NCI-H82 treated with DMSO at 0.1 percent for 48 hours (cell line): ENCODE measurements around the gene FREM2.

ENCODE experiments used
- DNase-seq: peaks from one replicate; lab custom pipeline; 2025; ENCODE audit not compliant: unreplicated experiment; lab: John Stamatoyannopoulos, UW

FREM2 gene

DNA sequence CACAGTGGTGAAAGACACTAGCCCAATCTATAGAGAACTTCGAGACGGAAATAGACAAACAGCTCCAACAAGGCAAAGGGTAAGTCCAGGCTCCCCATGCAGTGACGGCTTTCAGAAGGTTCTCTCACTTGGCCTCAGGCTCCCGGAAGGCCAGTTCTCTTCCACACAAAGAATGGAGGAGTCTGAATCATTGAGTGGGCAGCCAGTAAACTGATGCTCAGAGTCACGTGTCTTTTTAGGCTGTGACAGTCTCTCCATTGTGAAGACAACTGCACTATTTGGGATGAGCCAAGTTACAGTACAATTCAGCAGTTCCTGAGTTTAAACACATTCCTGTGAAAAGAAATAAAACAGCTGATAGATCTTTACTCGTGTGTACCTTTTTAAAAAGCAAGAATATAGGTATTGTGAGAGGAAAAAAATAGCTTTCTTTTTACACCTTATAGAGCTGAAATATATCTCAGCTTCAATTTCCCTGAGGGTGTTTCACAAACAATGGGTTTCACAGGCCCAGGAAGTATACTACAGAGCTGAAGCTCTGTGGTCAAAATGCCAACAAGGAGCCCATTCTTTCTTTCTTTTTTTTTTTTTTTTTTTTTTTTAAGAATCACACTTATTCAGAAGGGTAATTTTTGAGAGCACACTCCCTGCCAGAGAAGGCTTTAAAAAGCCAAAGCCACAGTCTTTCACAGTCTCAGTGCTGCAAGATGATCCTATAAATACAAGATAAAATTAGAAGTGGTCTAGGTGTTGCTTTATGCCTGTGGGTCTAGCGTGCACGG, 135.1 kb downstream of the FREM2 start:
- DNase-seq: no peak

DNA sequence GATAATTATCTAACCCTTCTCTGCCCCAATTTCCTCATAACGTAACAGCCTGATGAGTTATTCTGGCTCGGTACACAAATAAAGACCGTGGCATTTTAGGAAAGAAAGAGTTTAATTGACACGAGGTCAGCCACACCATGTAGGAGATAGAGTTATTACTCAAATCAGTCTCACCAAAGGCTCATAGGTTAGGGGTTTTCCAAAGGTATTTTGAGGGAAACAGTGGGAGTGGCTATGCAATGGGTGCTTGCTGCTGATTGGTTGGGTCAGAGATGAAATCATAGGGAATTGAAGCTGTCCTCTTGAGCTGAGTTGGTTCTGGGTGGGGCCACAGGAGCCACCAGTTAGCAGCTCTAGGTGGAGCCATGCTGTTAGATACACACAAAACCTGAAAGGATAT, 137.5 kb downstream of the FREM2 start:
- no peak for DNase-seq

DNA sequence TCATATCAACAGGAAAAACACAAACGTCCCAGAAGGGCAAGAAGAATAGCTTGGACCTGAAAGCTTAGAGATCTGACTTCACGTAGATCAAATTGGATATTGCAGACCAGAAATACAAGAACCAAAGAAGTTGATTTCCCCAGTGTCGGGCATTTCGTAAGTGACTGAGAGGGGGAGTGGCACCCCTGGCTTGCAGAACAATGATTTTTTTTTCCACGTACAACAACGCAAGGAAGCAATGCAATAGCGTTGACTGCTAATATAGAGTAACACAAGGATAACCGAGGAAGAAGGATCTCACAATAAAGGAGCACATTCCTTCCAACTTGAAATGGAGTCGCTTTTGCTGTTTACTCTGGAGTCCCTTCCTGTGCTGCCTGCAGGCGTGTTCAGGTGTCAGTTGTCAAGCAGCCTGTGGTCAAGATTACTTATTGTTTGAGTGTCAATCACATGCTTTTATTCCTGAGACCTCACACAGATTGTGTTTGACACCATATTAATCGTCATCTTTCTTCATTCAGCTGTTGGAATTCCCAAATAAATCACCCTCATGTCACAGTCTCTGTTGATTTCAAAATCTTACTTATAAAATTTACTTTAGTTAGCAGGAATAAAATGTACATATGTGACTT, 139.4 kb downstream of the FREM2 start:
- DNase-seq: no peak

GRCh38 chr13:38830442-38831045, 143.7 kb downstream of the FREM2 start:
- no peak for DNase-seq

DNA sequence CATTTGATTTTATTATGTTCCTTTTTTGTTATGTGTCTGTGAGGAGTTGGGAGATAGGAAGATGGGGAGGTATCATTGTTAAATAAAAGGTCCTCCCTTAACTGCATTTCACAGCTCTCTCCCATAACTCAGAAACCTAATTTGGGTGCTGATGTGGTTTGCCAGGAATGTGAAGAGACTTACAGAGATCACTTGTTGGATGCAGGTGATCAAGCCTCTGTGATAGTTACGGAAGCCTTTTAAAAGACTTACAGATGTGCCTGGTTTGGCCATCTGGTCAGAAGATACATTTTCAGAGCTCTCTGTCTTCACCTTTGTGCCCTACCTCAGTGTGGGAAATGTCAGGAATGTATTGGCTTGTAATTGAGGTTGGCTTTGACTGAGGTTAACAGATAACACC, 157.7 kb downstream of the FREM2 start:
- no peak for DNase-seq

DNA sequence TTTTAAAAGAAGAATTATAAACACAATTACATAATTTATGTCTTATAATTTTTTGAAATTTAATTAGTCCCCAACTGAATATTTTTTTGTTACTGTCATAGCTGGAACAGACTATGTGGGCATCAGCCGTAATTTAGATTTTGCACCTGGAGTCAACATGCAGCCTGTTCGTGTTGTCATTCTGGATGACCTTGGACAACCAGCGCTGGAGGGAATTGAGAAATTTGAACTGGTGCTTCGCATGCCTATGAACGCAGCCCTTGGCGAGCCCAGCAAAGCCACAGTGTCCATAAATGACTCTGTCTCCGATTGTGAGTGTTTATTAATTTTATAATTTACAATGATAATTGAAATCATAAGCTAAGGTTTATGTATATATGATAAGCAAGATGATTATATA, 161.5 kb downstream of the FREM2 start:
- DNase-seq: no peak

- DNase-seq: no peak
These were observed 162.4 kb downstream of the FREM2 start for GRCh38 chr13:38849315-38849714.

DNA sequence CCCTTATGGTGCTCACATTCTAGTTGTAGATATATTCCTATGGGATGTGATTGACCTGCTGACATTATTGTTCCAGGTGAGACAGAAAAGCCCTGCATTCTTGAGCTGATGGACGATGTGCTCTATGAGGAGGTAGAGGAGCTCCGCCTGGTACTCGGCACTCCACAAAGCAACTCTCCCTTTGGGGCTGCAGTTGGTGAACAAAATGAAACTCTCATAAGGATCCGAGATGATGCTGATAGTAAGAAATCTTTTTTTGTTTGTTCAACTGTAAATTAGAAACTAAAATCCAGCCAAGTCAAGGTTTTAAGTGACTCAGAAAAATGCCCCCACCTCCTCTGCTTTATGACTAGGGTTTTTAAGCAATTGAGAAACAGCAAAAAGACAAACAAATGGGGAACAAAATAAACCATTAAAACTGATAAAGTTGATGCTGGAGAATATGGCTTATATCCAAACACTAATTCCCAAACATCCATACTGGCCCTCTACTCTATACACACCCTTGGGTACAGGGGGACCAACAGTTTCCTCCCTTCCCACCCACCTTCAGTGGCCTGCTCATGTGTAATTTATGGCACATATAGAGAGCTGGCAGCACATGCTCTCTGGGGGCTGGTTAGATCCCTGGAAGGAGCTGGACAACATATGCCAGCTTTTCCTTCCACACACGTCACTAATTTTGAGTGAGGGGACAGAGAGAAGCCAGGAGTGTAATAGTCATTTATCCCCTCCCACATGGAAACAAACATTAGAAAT, 164.2 kb downstream of the FREM2 start:
- no peak for DNase-seq

DNA sequence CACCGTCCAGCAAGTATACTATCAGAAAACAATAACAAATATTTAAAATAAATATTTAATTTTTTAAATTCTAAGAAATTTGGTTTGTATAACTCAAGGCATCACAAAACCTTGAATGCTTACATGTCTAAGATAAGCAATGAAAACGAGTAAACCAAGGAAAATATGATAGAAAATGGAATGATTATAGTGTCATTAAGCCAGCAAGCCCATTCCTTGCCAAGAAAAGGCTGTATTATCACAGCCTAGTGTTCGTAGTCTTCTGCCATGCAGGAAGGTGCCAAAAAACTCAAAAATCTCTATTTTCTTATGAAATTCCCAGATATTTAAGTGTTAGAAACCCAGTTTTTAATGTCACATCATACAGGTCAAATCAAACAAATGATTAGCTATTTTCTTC, 167.3 kb downstream of the FREM2 start:
- no peak for DNase-seq

DNA sequence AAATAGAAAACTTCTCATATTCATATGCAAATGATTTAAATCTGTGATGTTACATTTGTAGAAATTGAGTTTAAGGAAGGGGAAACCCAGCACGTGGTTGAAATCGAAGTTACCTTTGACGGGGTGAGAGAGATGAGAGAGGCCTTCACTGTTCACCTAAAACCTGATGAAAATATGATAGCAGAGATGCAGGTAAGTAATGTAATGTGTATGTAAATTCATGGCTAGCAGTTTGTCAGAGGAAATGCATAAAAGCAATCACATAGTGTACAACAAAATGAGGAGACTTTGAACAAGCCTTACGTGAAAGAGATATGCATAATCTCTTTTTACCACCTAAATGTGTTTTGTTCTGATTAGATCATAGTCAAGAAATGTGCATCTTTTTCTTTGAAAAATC, 169.2 kb downstream of the FREM2 start:
- DNase-seq: no peak

DNA sequence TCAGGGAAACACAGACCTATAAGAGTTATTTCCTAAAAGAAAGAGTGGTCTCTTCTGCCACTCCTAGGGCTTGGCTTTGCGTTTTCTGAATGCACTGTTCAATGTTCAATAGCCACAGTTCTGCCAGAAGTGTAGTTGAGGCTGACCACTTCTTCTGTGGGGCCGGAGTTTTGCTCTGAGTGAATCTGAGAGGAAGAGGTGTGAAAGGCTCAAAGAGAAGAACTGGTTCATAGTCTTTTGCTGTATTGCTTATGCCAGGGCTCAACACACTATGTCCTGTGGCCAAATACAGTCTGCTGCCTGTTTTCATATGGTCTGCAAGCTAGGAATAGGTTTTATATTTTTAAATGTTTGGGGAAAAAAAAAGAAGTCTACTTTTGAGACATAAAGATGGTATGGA, 175.6 kb downstream of the FREM2 start:
- DNase-seq: no peak

DNA sequence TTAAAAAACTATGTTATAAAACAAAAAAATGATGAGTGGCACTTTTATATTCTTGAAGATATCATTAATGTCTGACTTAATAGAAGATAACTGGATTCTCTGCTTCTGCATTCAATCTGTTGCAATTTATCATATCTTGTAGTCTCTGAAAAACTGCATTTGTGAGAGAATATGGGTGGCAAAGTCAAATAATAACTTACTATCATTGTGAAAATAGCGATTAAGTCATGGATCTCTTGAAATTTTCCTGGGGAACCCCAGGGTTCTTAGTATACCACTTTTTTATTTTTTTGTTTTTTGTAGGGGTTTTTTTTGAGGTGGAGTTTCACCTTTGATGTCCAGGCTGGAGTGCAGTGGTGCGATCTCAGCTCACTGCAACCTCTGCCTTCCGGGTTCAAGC, 176.7 kb downstream of the FREM2 start:
- DNase-seq: no peak

GRCh38 chr13:38866649-38867048, 179.8 kb downstream of the FREM2 start:
- peak; percentile 3 for DNase-seq

DNA sequence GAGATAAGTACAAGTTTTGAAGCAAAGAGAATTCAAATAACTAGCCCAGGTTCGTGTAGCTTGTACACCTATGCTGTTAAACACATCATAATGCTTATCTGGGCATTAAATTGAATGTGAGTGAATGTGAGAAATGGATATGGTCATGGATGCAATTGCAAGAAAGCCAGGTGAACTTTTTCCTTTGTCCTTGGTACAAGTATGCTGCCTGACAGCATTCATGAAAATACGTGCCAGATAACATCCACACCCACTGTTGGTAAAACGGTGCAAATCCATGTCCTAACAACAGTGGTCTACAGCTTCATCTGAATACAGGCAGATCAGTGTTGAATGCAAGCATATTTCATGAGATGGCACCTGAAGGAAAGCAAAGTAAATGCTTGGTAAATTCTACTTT, 181.5 kb downstream of the FREM2 start:
- DNase-seq: no peak

DNA sequence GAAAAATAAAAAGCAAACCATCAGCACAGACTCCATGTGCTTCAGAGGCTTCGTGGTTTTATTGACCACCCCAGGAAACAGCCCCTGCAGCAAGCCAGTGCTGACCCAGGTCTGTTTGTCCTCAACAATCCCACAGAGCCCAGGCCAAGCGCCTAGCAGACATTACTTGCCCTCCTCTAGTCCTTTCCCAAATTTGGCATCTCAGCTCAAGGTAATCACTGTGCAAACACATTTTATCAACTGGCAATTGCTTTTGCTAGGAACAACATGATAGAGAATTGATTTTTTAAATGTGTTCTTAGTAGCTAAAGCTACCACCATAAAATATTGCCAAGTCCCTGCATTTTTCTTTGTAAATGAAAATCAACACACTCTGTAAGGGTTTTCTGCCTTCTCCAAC, 182.0 kb downstream of the FREM2 start:
- DNase-seq: no peak

GRCh38 chr13:38871275-38871674, 184.4 kb downstream of the FREM2 start:
- no peak for DNase-seq

DNA sequence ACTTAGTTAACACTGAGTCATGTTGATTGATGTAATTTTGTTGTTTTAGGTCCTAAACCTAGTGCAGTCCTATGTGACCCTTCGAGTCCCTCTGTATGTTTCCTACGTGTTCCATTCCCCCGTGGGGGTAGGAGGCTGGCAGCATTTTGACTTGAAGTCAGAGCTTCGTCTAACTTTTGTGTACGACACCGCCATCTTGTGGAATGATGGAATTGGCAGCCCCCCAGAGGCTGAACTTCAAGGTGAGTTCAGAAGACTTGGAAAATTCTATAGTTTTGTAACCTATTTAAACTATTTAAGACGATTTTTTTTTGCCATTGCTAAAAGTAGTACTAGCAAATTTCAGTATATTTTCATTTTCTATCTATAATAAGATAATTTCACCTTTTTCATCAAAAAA, 185.8 kb downstream of the FREM2 start:
- peak; percentile 32 for DNase-seq

- DNase-seq: no peak
These were observed 188.5 kb downstream of the FREM2 start for GRCh38 chr13:38875186-38875875.

GRCh38 chr13:38879278-38879677, 192.4 kb downstream of the FREM2 start:
- DNase-seq: no peak

DNA sequence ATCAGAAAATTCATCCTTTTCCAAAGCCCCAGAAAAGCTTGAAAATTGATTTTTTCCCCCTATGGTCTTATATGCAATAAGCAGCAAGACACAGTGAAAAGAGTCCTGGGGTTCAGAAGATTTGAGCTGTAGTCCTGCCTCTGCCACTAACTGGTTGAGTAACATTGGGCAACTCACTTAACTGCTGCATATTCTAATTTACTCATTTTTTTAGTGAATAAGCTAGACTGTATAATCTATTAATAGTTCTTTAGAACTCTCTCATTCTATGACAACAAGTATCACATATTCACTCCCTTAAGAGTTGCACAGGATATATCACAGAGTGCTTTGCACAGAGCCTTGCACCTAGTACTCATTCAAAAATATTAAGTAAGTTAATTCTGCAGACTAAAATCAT, 192.9 kb downstream of the FREM2 start:
- DNase-seq: no peak

DNA sequence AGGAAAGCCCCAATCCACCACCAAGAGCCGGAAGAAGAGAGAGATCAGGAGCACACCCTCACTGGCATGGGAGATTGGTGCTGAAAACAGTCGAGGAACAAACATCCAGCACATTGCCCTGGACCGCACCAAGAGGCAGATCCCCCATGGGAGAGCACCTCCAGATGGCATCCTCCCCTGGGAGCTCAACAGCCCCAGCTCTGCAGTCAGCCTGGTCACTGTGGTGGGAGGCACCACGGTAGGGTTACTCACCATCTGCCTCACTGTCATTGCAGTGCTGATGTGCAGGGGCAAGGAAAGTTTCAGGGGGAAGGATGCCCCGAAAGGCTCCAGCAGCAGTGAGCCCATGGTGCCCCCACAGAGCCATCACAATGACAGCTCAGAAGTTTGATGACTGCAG, 193.5 kb downstream of the FREM2 start:
- DNase-seq: peak; percentile 10
